H1 (cell line): ENCODE data around the gene NEDD8. TPM values are rescaled to one million over a fixed set of nuclear protein-coding genes. Genes with fewer than 3 reads are reported as not detected.

Source experiments
- CTCF ChIA-PET: fragments of 300-600 bp; sonication (Branson Sonifier 250); formaldehyde crosslinking; loops from one replicate; lab custom pipeline; 2021; ENCODE audit not compliant: partially characterized antibody; lab: Charles Lee
- POLR2A ChIA-PET: fragments of 300-600 bp; sonication (Branson Sonifier 250); formaldehyde crosslinking; loops from one replicate; lab custom pipeline; 2021; ENCODE audit warnings: inconsistent platforms; ENCODE audit not compliant: partially characterized antibody; lab: Charles Lee
- DNase-seq, 2 experiments: peaks; one replicate each; pipeline versions ENCODE4 v3.0.0 to v3.0.0-alpha.2; 2010 to 2022; ENCODE audit warnings: low spot score in 2 of 2, low read depth in 1 of 2, mixed read lengths in 1 of 2
- FAIRE-seq: peaks from 2 replicates; lab custom pipeline; 2011; peaks lifted over from hg19 to GRCh38; lab: Jason Lieb, UNC
- H2AFZ ChIP-seq: 2 replicates; pipeline ENCODE4 v1.8.1; 2012; ENCODE audit warnings: low read length, inconsistent platforms
- H2AK5ac ChIP-seq: 2 replicates; pipeline ENCODE4 v1.6.1; 2013; ENCODE audit warnings: low read depth, low read length
- H2BK120ac ChIP-seq: replicated peaks from 2 replicates; pipeline ENCODE3; 2013; ENCODE audit warnings: low read depth, low read length, inconsistent platforms
- H2BK12ac ChIP-seq: 2 replicates; pipeline ENCODE4 v1.6.1; 2013; ENCODE audit warnings: low read depth, low read length
- H2BK15ac ChIP-seq: 2 replicates; pipeline ENCODE4 v1.6.1; 2013; ENCODE audit warnings: low read length
- H2BK20ac ChIP-seq: 2 replicates; pipeline ENCODE4 v1.6.1; 2013; ENCODE audit warnings: low read length
- H2BK5ac ChIP-seq: 2 replicates; pipeline ENCODE4 v1.6.1; 2013; ENCODE audit warnings: low read depth, low read length
- H3K14ac ChIP-seq: 2 replicates; pipeline ENCODE4 v1.6.1; 2013; ENCODE audit warnings: inconsistent platforms; ENCODE audit not compliant: insufficient read length
- H3K18ac ChIP-seq: 2 replicates; pipeline ENCODE4 v1.6.1; 2013; ENCODE audit warnings: low read length; ENCODE audit errors: extremely low read depth
- H3K23ac ChIP-seq: 2 replicates; pipeline ENCODE4 v1.6.1; 2013; ENCODE audit warnings: inconsistent platforms; ENCODE audit not compliant: insufficient read length
- H3K23me2 ChIP-seq: 2 replicates; pipeline ENCODE4 v1.6.1; 2013; ENCODE audit warnings: low read depth, low read length
- H3K27ac ChIP-seq: 2 replicates; pipeline ENCODE4 v1.6.1; 2011; ENCODE audit warnings: low read depth, low read length, inconsistent platforms
- H3K27me3 ChIP-seq, 4 experiments: replicated peaks in 1 of 4; 1 replicate in 1 of 4; 2 replicates in 3 of 4; pipeline versions ENCODE4 v1.6.1 to v1.8.1; 2011 to 2013; ENCODE audit warnings: low read length in 3 of 4, mild to moderate bottlenecking in 3 of 4, inconsistent platforms in 2 of 4, mixed read lengths in 2 of 4, moderate library complexity in 1 of 4; ENCODE audit not compliant: control insufficient read depth in 3 of 4, insufficient read depth in 3 of 4; ENCODE audit errors: extremely low read depth in 1 of 4
- H3K36me3 ChIP-seq, 4 experiments: 2 replicates each; pipeline versions ENCODE4 v1.6.1 to v1.8.1; 2011 to 2013; ENCODE audit warnings: mild to moderate bottlenecking in 4 of 4, low read length in 3 of 4, moderate library complexity in 2 of 4, control low read depth in 1 of 4, inconsistent platforms in 1 of 4; ENCODE audit not compliant: insufficient read depth in 4 of 4, control insufficient read depth in 2 of 4
- H3K4ac ChIP-seq: replicated peaks from 2 replicates; pipeline ENCODE3; 2013; ENCODE audit warnings: low read length, low read depth, mixed read lengths, inconsistent platforms; ENCODE audit not compliant: insufficient read length
- H3K4me1 ChIP-seq, 4 experiments: replicated peaks in 1 of 4; 1 replicate in 1 of 4; 2 replicates in 3 of 4; pipeline versions ENCODE4 v1.6.1 to v1.8.1; 2011 to 2013; ENCODE audit warnings: low read length in 3 of 4, inconsistent platforms in 2 of 4, mixed read lengths in 1 of 4; ENCODE audit not compliant: insufficient read depth in 4 of 4, control insufficient read depth in 3 of 4
- H3K4me2 ChIP-seq, 2 experiments: 2 replicates each; pipeline versions ENCODE4 v1.6.1 to v1.8.1; 2011 to 2013; ENCODE audit warnings: low read depth in 2 of 2, low read length in 2 of 2, control low read depth in 1 of 2, inconsistent platforms in 1 of 2, mild to moderate bottlenecking in 1 of 2; ENCODE audit not compliant: insufficient read depth in 1 of 2
- H3K4me3 ChIP-seq, 4 experiments: fragments of 200-600, 300-600 bp in 1 of 4; sonication (generic), shearing (Covaris generic), sonication (Bioruptor Twin) in 1 of 4; 2 replicates each; pipeline versions ENCODE4 v1.5.1 to v1.8.1; 2011 to 2016; ENCODE audit warnings: low read length in 4 of 4, low read depth in 3 of 4, control low read depth in 2 of 4, inconsistent platforms in 2 of 4, mild to moderate bottlenecking in 2 of 4, mixed read lengths in 1 of 4, moderate library complexity in 1 of 4; ENCODE audit not compliant: insufficient read depth in 2 of 4; ENCODE audit errors: extremely low read depth in 1 of 4
- H3K56ac ChIP-seq: replicated peaks from 2 replicates; pipeline ENCODE3; 2013; ENCODE audit warnings: low read depth, mild to moderate bottlenecking, mixed read lengths, low read length, inconsistent platforms; ENCODE audit not compliant: insufficient read length
- H3K79me1 ChIP-seq: 2 replicates; pipeline ENCODE4 v1.6.1; 2013; ENCODE audit warnings: low read depth, low read length, control low read depth
- H3K79me2 ChIP-seq, 2 experiments: 2 replicates each; pipeline versions ENCODE4 v1.6.1 to v1.8.1; 2012 to 2013; ENCODE audit warnings: low read length in 2 of 2, mild to moderate bottlenecking in 2 of 2, inconsistent platforms in 1 of 2; ENCODE audit not compliant: insufficient read depth in 2 of 2, control insufficient read depth in 1 of 2
- H3K9ac ChIP-seq, 4 experiments: replicated peaks in 1 of 4; 1 replicate in 1 of 4; 2 replicates in 3 of 4; pipeline versions ENCODE4 v1.6.1 to v1.8.1; 2011 to 2013; ENCODE audit warnings: low read depth in 3 of 4, low read length in 3 of 4, control low read depth in 2 of 4, mild to moderate bottlenecking in 2 of 4, moderate library complexity in 2 of 4, inconsistent platforms in 1 of 4; ENCODE audit errors: extremely low read depth in 1 of 4
- H3K9me3 ChIP-seq, 2 experiments: 2 replicates each; pipeline versions ENCODE4 v1.6.1 to v1.8.1; 2012 to 2013; ENCODE audit warnings: mild to moderate bottlenecking in 2 of 2, moderate library complexity in 2 of 2, control low read depth in 1 of 2, inconsistent platforms in 1 of 2, low read depth in 1 of 2, low read length in 1 of 2, mixed read lengths in 1 of 2; ENCODE audit not compliant: insufficient read depth in 2 of 2
- H4K20me1 ChIP-seq, 2 experiments: replicated peaks in 1 of 2; 2 replicates each; pipeline versions ENCODE3 to v1.8.1; 2011 to 2013; ENCODE audit warnings: inconsistent platforms in 2 of 2, low read length in 2 of 2, mild to moderate bottlenecking in 1 of 2; ENCODE audit not compliant: insufficient read depth in 2 of 2, control insufficient read depth in 1 of 2
- H4K5ac ChIP-seq: 2 replicates; pipeline ENCODE4 v1.6.1; 2013; ENCODE audit warnings: low read length, low read depth, mixed read lengths, inconsistent platforms; ENCODE audit not compliant: insufficient read length
- H4K8ac ChIP-seq: 2 replicates; pipeline ENCODE4 v1.8.0; 2013; ENCODE audit warnings: mild to moderate bottlenecking, moderate library complexity, low read length, inconsistent platforms; ENCODE audit not compliant: insufficient read depth; ENCODE audit errors: extremely low read depth
- H4K91ac ChIP-seq: replicated peaks from 2 replicates; pipeline ENCODE3; 2013; ENCODE audit warnings: low read length, mixed read lengths, inconsistent platforms; ENCODE audit not compliant: insufficient read length
- ASH2L ChIP-seq: fragments of 200-600, 300-600 bp; sonication (generic); IDR thresholded peaks from one replicate; pipeline ENCODE4 v1.7.1; 2017; ENCODE audit warnings: low read length
- BACH1 ChIP-seq: IDR thresholded peaks from 2 replicates; pipeline ENCODE4 v1.6.1; 2012; ENCODE audit warnings: low read length, improper control_type of control experiment
- CBX8 ChIP-seq: fragments of 300-800, 300-1000 bp; sonication (generic); IDR thresholded peaks from 2 replicates; pipeline ENCODE4 v1.7.1; 2016; ENCODE audit warnings: low read depth, low read length, borderline replicate concordance
- CHD1 ChIP-seq: IDR thresholded peaks from 2 replicates; pipeline ENCODE4 v1.6.1; 2012; ENCODE audit warnings: low read depth, low read length, improper control_type of control experiment
- CHD2 ChIP-seq: IDR thresholded peaks from 2 replicates; pipeline ENCODE4 v1.6.1; 2012; ENCODE audit warnings: low read length, improper control_type of control experiment
- CREB1 ChIP-seq: IDR thresholded peaks from 2 replicates; pipeline ENCODE4 v1.6.1; 2012; ENCODE audit warnings: inconsistent platforms
- FOSL1 ChIP-seq: IDR thresholded peaks from 2 replicates; pipeline ENCODE4 v1.6.1; 2011; ENCODE audit warnings: mild to moderate bottlenecking, low read depth, low read length, moderate library complexity; ENCODE audit not compliant: insufficient read depth
- NRF1 ChIP-seq: IDR thresholded peaks from 2 replicates; pipeline ENCODE4 v1.6.1; 2011; ENCODE audit warnings: mild to moderate bottlenecking, low read depth, low read length, improper control_type of control experiment
- RXRA ChIP-seq: IDR thresholded peaks from 2 replicates; pipeline ENCODE4 v1.6.1; 2011; ENCODE audit warnings: low read depth, mild to moderate bottlenecking, low read length, moderate library complexity; ENCODE audit not compliant: insufficient read depth
- SAP30 ChIP-seq: fragments of 300-600 bp; sonication (generic); IDR thresholded peaks from 2 replicates; pipeline ENCODE4 v1.7.1; 2012; ENCODE audit warnings: low read length, moderate library complexity, mild to moderate bottlenecking, inconsistent platforms; ENCODE audit not compliant: insufficient read depth, insufficient replicate concordance
- TAF7 ChIP-seq: optimal IDR thresholded peaks from 2 replicates; pipeline ENCODE3; 2011; ENCODE audit warnings: low read depth, mild to moderate bottlenecking, inconsistent platforms, low read length, moderate library complexity, borderline replicate concordance
- TCF12 ChIP-seq: IDR thresholded peaks from 2 replicates; pipeline ENCODE4 v1.6.1; 2011; ENCODE audit warnings: low read depth, mild to moderate bottlenecking, low read length
- TEAD4 ChIP-seq: IDR thresholded peaks from 2 replicates; pipeline ENCODE4 v1.6.1; 2012; ENCODE audit warnings: low read depth, low read length, inconsistent platforms, mixed read lengths
- USF2 ChIP-seq: IDR thresholded peaks from 2 replicates; pipeline ENCODE4 v1.6.1; 2011; ENCODE audit warnings: low read length, improper control_type of control experiment
- WGBS, 2 experiments: shearing (Covaris generic) in 1 of 2; methylation state at CpG; one replicate each; pipeline versions ENCODE4 v1.1.6 to v1.1.7; 2013 to 2015; ENCODE audit warnings: low lambda C conversion rate in 2 of 2, mixed read lengths in 2 of 2, inconsistent platforms in 1 of 2, low coverage in 1 of 2, missing lambda C conversion rate in 1 of 2; ENCODE audit not compliant: insufficient replicate concordance in 2 of 2, insufficient coverage in 1 of 2, insufficient read length in 1 of 2; ENCODE audit errors: extremely low coverage in 1 of 2, missing lambda C conversion rate in 1 of 2; 5-methylcytosine and 5-hydroxymethylcytosine counted together
- polyA plus RNA-seq, 7 experiments: library from polyadenylated mRNA; depleted of rRNA in 3 of 7; stranded (reverse) in 5 of 7; unstranded in 2 of 7; fragments of >200 nt in 5 of 7; fragments of 200-250 nt in 2 of 7; gene quantifications; 1 replicate in 5 of 7; 2 replicates in 1 of 7; 4 replicates in 1 of 7; pipeline versions ENCODE4 v1.2.1 to v1.2.3, GENCODE V29; 2011 to 2013; ENCODE audit warnings: missing spikeins in 2 of 7, mixed read lengths in 2 of 7
- total RNA-seq: library from RNA; stranded (reverse); fragmentation: NEBNext Ultra II Directional; extraction: Animal tissue kit (Norgen Biotek cat#: 25700); gene quantifications from 2 replicates; pipeline ENCODE4 v1.2.1, GENCODE V29; 2021

NEDD8 gene
- total and polyA plus RNA-seq, 2 of the 8 experiments (the other 6 are each of a cell fraction or from before 2014, with no cell fraction given) = 253 to 317 TPM

- no peak for FAIRE-seq
- H3K18ac ChIP-seq = no peak overlapping the region
- H3K4ac ChIP-seq = no peak overlapping the region
- no peak overlapping the region for H3K4me3 ChIP-seq
- H3K23ac ChIP-seq = no peak overlapping the region
- no peak overlapping the region for H3K56ac ChIP-seq
- peaks cover 0 to 2% of the 10 kb centered on the region in 2 experiments for H4K20me1 ChIP-seq
- H2BK120ac ChIP-seq = no peak overlapping the region
- H3K36me3 ChIP-seq = no peaks in the 10 kb centered on the region
- no peak overlapping the region for H3K14ac ChIP-seq
- no peak overlapping the region for H4K91ac ChIP-seq
- no peaks in the 10 kb centered on the region for H3K79me2 ChIP-seq
- H3K79me1 ChIP-seq = no peaks in the 10 kb centered on the region
- H3K4me1 ChIP-seq = no peaks in the 10 kb centered on the region; a peak in 1 of 7 replicates
- no peak overlapping the region for H4K5ac ChIP-seq
- H2AFZ ChIP-seq = no peak overlapping the region
- ChIA-PET POLR2A (interaction anchor here (0.8 to 3.9 kb wide), 7 partner anchors 8 to 56 kb away, joined by 3 to 14 read pairs (median 4); partner anchors contain the start of gene RABGGTA), CTCF (interaction anchor here (1.2 to 3.6 kb wide), 5 partner anchors 13 to 50 kb away, joined by 3 to 14 read pairs (median 12); partner anchors contain the start of genes CIDEB, RABGGTA and TINF2)
- no peak overlapping the region for H2BK12ac ChIP-seq
- H3K4me2 ChIP-seq = no peak overlapping the region
- no peaks in the 10 kb centered on the region; a peak in 1 of 7 replicates for H3K27me3 ChIP-seq
- H2BK5ac ChIP-seq = no peak overlapping the region
- H2BK15ac ChIP-seq = no peak overlapping the region
- H4K8ac ChIP-seq = no peak overlapping the region; the same call in 1 of the 2 replicates
- H3K27ac ChIP-seq = no peak overlapping the region
- H2BK20ac ChIP-seq = no peak overlapping the region
- no peaks in the 10 kb centered on the region for H3K23me2 ChIP-seq
- no peak overlapping the region for H3K9ac ChIP-seq
- no peak for DNase-seq
- H3K9me3 ChIP-seq = no peaks in the 10 kb centered on the region
- 95% methylated on average over 6 of the region's 9 CpGs; no CpG with 5 or more reads in 1 of the 2 experiments for WGBS, 2 experiments
- H2AK5ac ChIP-seq = no peak overlapping the region
- TF ChIP-seq TAF7 = no peak
- no peak for TF ChIP-seq ASH2L
- no peak for TF ChIP-seq CBX8
- no peak for TF ChIP-seq USF2
- TF ChIP-seq NRF1 = no peak
- TF ChIP-seq TEAD4 = no peak
- TF ChIP-seq TCF12 = no peak
- no peak for TF ChIP-seq SAP30
- TF ChIP-seq CHD2 = no peak
- TF ChIP-seq RXRA = no peak
- TF ChIP-seq BACH1 = no peak
- no peak for TF ChIP-seq CREB1
- no peak for TF ChIP-seq FOSL1
- TF ChIP-seq CHD1 = no peak
Measured at GRCh38 chr14:24258119-24258518, 26.0 kb upstream of the NEDD8 start.
